ENCODE measurements around the gene CTNNA3. TPM values are rescaled to one million over a fixed set of nuclear protein-coding genes. Genes with fewer than 3 reads are reported as not detected.

Gene CTNNA3
- total RNA-seq, 1 experiment from 2014 or later, result 0.32 TPM

DNA sequence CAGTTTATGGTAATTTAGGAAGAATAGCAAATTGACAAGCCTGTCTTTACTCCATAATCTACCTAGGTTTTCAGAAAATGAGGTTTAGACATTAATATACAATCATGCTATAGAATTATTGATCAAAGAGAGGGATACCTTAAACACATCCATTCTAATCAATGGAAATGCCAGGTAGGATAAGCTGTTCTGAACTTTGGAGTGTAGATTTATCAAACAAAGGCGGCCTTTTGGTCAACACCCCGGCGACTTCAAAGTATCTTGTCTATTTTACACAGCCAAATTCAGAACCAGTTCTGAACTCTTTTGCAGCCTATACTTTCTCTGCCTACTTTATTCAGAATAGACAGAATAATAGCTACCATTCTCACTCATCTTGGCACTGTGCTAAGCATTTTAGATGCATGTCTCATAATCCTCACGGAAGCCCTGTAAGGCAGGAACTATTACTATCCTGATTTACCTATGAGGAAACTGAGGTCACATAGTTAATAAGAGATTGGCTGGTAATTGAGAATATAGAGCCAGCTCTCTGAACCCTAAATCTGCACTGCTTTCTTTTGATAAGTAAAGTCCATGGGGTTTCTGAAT lies 1412.0 kb downstream of the CTNNA3 start:
- H2AFZ ChIP-seq (ENCODE audit: low read depth, low read length, poor library complexity, severe bottlenecking), result no peak overlapping the region
- H3K79me2 ChIP-seq (ENCODE audit: insufficient read depth, low read length), result no peaks in the 10 kb centered on the region
- no peaks in the 10 kb centered on the region for H3K27me3 ChIP-seq (ENCODE audit: insufficient read depth, low read length)
- no peaks in the 10 kb centered on the region for H3K4me1 ChIP-seq (ENCODE audit: control insufficient read depth in 1 of 2, insufficient read depth in 2 of 2, low read length in 2 of 2)
- H3K36me3 ChIP-seq (ENCODE audit: control insufficient read depth in 1 of 2, insufficient read depth in 2 of 2, low read length in 2 of 2), result no peaks in the 10 kb centered on the region
- no peak overlapping the region for H3K27ac ChIP-seq (ENCODE audit: low read depth, low read length)
- H3K9ac ChIP-seq (ENCODE audit: low read length), result no peak overlapping the region
- TF ChIP-seq, protein P1, sequence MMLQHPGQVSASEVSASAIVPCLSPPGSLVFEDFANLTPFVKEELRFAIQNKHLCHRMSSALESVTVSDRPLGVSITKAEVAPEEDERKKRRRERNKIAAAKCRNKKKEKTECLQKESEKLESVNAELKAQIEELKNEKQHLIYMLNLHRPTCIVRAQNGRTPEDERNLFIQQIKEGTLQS (IDR thresholded peaks at IDR 0.05), result no peak
- no peak for TF ChIP-seq SP1 (IDR thresholded peaks at IDR 0.05; ENCODE audit: low read depth)
- no peak for TF ChIP-seq FOSL1 (IDR thresholded peaks at IDR 0.05; ENCODE audit: low read depth)
- H3K4me2 ChIP-seq (ENCODE audit: low read length), result no peak overlapping the region
- H3K9me2 ChIP-seq (ENCODE audit: insufficient read depth), result no peaks in the 10 kb centered on the region
- ChIA-PET CTCF (no interaction called here), RAD21 (ENCODE audit: low non-redundant PET in 1 of 2, low total read pairs in 2 of 2, uncharacterized antibody in 2 of 2, unreplicated experiment in 2 of 2) (no interaction called here), POLR2A (no interaction called here)
- no peaks in the 10 kb centered on the region for H3K9me3 ChIP-seq (ENCODE audit: control insufficient read depth in 1 of 2, insufficient read depth in 1 of 2, low read depth in 1 of 2, low read length in 2 of 2)
- H3K4me3 ChIP-seq (replicated peaks in 1 of 2; ENCODE audit: low read depth in 1 of 2, low read length in 2 of 2), result no peak overlapping the region
- intact Hi-C loops (cut with micrococcal nuclease), result no loop called here
- DNase-seq (ENCODE audit: low read depth, low spot score) (no peak), ATAC-seq (no peak)
- H4K20me1 ChIP-seq (ENCODE audit: insufficient read depth), result no peaks in the 10 kb centered on the region
- BruUV-seq (replicated peaks), result no TSS peak

DNA sequence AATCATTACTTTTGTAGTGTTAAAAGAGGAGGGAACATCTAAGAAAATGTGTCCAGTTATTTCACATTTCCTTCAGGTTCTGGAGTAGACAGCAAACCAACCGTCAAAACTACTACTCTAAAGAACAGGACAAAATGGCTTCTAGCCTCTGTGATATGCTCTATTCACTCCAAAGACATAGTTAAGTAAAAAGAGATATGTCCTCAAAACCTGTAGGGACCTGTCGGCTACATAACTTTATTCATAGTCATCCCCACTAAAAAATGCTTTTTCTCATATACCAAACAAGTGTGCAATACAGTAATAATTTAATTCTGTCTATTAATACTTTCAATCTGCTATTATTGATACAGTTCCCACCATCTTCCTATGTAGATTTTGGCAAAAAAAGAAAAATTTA lies 1412.9 kb downstream of the CTNNA3 start:
- Histone ChIP-seq H3K27ac (ENCODE audit: low read depth, low read length) (no peak overlapping the region), H3K4me2 (ENCODE audit: low read length) (no peak overlapping the region), H3K9ac (ENCODE audit: low read length) (no peak overlapping the region), H3K27me3 (ENCODE audit: insufficient read depth, low read length) (no peaks in the 10 kb centered on the region), H3K9me2 (ENCODE audit: insufficient read depth) (no peaks in the 10 kb centered on the region), H3K79me2 (ENCODE audit: insufficient read depth, low read length) (no peaks in the 10 kb centered on the region), H3K4me1 (ENCODE audit: control insufficient read depth in 1 of 2, insufficient read depth in 2 of 2, low read length in 2 of 2) (no peaks in the 10 kb centered on the region), H3K9me3 (ENCODE audit: control insufficient read depth in 1 of 2, insufficient read depth in 1 of 2, low read depth in 1 of 2, low read length in 2 of 2) (no peaks in the 10 kb centered on the region), H4K20me1 (ENCODE audit: insufficient read depth) (no peaks in the 10 kb centered on the region), H3K4me3 (replicated peaks in 1 of 2; ENCODE audit: low read depth in 1 of 2, low read length in 2 of 2) (no peak overlapping the region), H3K36me3 (ENCODE audit: control insufficient read depth in 1 of 2, insufficient read depth in 2 of 2, low read length in 2 of 2) (no peaks in the 10 kb centered on the region), H2AFZ (ENCODE audit: low read depth, low read length, poor library complexity, severe bottlenecking) (peak overlapping the region; percentile 41)
- no TSS peak for BruUV-seq (replicated peaks)
- CTCF ChIA-PET, result no interaction called here
- POLR2A ChIA-PET, result no interaction called here
- TF ChIP-seq EZH2phosphoT487 (IDR thresholded peaks at IDR 0.05; ENCODE audit: borderline replicate concordance) (no peak), POLR2AphosphoS5 (IDR thresholded peaks at IDR 0.05; ENCODE audit: low read depth, low read length) (no peak), TCF7L2 (IDR thresholded peaks at IDR 0.05; ENCODE audit: borderline replicate concordance, extremely low read depth, insufficient read depth, insufficient read length) (no peak), YY1 (IDR thresholded peaks at IDR 0.05; ENCODE audit: extremely low read depth, insufficient replicate concordance, low read depth, low read length) (no peak), SIN3A (IDR thresholded peaks at IDR 0.05; ENCODE audit: low read depth) (no peak), ZNF274 (IDR thresholded peaks at IDR 0.05; ENCODE audit: low read depth, low read length) (no peak), ZFX (IDR thresholded peaks at IDR 0.05) (no peak)
- TF ChIP-seq, protein P2, sequence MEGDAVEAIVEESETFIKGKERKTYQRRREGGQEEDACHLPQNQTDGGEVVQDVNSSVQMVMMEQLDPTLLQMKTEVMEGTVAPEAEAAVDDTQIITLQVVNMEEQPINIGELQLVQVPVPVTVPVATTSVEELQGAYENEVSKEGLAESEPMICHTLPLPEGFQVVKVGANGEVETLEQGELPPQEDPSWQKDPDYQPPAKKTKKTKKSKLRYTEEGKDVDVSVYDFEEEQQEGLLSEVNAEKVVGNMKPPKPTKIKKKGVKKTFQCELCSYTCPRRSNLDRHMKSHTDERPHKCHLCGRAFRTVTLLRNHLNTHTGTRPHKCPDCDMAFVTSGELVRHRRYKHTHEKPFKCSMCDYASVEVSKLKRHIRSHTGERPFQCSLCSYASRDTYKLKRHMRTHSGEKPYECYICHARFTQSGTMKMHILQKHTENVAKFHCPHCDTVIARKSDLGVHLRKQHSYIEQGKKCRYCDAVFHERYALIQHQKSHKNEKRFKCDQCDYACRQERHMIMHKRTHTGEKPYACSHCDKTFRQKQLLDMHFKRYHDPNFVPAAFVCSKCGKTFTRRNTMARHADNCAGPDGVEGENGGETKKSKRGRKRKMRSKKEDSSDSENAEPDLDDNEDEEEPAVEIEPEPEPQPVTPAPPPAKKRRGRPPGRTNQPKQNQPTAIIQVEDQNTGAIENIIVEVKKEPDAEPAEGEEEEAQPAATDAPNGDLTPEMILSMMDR (IDR thresholded peaks at IDR 0.05 in 2 of 3, conservative IDR thresholded peaks at IDR 0.05 in 1 of 3; ENCODE audit: borderline replicate concordance in 1 of 3, insufficient read depth in 1 of 3, low read depth in 2 of 3, low read length in 2 of 3), result no peak
- TF ChIP-seq, protein P1 (IDR thresholded peaks at IDR 0.05), result no peak
- no peak for ATAC-seq
- RAD21 ChIA-PET (ENCODE audit: low non-redundant PET in 1 of 2, low total read pairs in 2 of 2, uncharacterized antibody in 2 of 2, unreplicated experiment in 2 of 2), result no interaction called here
- no peak for DNase-seq (ENCODE audit: low read depth, low spot score)
- intact Hi-C loops (cut with micrococcal nuclease), result no loop called here
